GM21576 (cell line): ENCODE data around the gene WHAMM.
"Not testable (repeated sequence)": the region's sequence is repeated elsewhere in the genome, so short reads cannot be mapped to it uniquely, and the experiment has no call there.

Experiments
- ATAC-seq: cut with Tn5 transposase; IDR thresholded peaks from one replicate; pipeline ENCODE4 v1.9.1; 2021; ENCODE audit warnings: mild to moderate bottlenecking, moderate library complexity; ENCODE audit not compliant: unreplicated experiment

Gene WHAMM

DNA sequence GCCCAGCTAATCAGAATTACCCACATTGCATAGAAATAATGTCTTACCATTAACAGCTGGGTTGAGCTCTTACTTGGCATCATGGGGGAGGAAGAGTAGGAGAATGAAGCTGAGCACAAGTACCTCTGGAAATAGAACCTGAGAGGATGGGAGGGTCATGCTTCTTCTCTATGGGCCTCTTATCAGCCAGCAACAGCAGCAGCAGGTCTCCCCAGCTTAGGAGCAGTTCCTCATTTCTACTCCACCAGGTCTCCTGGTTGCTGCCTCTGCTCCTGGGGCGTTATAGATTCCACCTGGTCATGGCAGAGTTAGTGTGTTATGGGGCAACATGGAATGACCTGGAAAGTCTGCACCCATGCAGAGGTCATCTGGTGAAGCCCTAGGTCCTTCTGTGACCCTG lies 6.9 kb upstream of the WHAMM start:
- ATAC-seq, result no peak

DNA sequence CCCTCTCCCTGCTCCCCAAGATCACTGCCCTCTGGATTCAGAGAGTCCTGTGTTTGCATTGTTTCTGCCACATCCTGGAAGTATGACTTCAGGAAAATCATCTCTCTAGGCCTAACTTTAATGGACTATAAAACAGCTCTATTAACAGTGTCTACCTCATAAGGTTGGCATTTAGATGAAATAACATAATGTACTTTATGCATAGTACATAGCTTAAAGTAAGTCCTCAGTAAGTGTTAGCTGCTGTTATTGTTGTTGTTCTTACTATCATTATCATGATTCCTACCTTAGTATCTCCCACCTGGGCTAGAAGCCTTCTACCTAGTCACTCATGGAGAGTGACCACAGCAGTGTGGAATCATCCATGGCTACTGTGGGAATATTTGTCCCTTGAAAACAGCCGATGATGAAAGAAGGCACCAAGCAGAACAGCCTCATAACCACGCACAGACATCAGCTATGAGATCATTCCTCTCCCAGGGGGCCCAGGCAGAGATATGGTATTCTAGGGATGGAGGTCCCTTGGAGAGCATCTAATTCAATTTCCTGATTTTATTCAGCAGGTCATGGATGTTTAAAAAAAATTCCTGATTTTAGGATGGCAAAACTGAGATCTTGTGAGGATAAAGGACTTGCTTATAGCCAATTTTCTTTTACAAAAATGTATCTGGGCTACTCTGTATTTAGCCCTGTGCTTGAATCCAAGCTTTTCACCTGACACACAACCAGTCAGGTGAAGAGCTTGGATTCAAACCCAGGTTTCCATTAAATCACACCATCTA lies 5.4 kb upstream of the WHAMM start:
- no peak for ATAC-seq

DNA sequence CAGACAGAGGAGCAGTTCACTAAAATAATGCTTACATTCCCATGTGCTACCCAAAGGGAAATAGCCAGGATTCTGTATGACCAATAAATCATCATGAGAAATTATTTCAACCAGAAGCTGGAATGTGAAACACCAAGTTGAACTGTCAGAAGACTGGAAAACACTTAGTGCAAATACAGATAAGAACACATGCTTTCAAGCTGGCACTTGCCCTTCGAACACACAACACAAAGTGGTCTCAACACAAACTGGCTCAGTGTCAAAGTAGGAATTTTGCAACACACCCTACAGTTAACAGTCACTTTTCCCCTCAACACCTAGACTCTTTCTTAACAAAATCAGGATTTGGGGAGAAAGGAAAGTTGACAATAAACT lies 4.9 kb upstream of the WHAMM start:
- no peak for ATAC-seq

DNA sequence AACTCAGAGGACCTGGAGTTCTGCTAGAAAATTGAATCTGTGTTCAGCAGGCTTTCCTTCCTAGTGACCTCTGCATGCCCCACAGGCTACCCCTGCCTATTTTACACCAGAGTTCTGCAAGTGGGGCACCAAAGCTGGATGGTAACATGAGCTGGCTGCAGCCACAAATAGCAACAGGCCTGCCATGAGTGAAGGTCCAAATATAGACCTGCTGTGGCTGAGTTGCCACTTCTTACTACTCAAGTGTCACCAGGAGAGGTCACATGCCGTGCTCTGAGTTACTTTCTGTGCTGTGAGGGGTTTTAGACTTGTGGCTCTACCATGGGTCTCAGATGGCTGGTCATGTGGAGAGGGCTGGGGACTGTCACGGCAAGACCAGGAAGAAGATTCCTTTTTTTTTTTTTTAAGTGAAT lies 3.4 kb upstream of the WHAMM start, which contains the start of gene FSD2:
Gene FSD2 (minus strand): TSS at position 76 of the 413 bp plus-strand sequence. CDS start 18,679 bp downstream, outside the sequence.
- peak; percentile 59 for ATAC-seq

DNA sequence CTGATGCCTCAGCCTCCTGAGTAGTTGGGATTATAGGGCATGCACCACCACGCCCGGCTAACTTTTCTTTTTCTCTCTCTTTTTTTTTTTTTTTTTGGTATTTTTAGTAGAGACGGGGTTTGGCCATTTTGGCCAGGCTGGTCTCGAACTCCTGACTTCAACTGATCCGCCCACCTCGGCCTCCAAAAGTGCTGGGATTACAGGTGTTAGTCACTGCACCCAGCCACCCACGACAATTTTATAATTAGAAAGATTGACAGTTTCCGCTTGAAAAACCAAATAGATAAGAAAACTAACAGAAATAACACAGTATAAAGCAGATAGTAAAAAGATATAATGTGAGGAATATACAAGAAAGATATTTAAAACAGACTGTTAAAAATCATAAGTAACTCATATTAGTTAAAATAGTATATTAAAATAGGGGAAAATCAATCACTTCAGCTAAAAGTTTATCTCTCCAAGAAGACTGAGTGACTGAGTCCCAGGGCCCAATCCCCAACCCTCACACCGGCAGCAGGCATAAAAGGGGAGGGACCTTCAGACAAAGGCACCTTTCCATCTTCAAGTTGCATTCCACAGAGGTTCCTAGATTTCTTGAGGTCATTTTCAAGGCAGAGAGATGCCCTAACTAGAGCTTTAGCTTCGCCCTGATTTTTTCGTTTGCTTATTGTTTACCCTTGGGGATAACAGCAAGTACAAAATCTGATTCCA lies 1.4 kb upstream of the WHAMM start:
- ATAC-seq, result no peak

DNA sequence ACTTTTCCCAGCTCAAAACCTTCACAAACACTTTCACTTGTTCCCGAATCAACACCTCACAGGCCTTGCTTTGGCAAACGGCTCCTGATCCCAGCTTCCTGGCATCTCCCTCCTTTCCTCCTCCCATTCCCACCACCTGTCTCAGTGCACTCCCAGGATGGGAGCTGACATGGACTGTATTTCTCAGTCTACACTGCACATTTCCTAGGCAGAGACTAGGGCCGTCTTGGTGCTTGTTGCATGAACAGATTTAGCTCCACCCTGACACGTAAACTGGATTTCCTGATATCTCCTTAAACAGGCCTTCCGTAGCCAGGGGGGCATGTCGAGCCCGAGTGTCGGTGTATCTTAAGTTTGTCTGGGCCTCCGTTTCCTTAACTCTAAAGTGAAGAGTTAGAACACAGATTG lies 790 bp upstream of the WHAMM start:
- no peak for ATAC-seq

DNA sequence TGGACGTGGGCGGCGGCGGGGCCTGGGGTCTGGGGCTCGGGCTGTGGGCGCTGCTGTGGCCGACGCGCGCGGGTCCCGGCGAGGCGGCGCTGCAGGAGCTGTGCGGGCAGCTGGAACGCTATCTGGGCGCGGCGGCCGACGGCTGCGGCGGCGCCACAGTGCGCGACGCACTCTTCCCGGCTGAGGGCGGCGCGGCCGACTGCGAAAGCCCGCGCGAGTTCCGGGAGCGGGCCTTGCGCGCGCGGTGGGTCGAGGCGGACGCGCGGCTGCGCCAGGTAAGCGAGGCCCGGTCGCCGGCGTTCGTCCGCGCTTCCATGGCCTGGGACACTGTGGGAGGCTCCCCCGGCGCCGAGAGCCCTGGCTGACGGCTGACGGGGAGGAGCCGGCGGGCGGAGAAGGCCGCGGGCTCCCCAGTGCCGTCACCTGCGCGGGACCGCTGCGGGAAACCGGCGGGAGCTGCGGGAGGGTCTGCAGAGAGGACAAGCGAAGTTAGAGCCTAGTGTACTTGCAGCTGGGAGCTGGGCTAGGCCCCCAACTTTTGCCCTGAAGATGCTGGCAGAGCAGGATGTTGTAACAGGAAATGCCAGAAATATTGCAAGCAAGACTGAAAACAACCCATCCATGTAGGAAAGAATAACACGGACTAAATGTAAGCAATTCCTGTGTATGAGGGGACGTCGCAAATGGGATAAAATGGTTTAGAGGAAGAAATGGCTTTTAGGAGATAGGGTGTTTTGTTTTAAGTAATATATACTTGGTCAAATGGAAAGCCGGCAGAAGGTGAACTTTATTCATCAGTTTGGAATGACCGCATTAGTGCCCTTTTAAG lies 847 bp downstream of the WHAMM start:
- ATAC-seq, result peak; percentile 4

DNA sequence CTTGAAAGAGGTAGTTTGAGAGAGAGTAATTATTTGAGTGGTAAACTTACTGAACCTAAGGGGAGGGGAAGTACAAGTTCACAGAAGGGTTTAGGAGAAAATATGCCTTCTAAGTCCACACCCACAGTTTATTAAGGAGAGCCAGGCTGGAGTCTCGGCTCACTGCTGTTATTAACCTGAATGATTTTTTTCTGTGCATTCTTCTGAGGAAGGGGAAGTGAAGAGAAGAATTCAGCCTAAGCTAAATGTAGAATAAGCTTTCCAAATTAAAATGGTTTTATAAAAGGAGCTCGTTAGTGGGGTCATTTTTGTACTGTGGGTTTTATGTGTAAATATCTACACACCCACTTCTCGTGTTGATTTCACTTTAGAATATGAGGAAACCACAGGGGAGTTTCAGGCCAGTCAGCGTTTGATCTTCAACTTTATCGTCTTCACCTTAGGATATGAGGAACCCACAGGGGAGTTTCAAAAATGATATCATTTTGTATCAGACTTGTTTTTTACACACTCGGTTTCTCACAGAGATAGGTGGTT lies 1.5 kb downstream of the WHAMM start:
- no peak for ATAC-seq

DNA sequence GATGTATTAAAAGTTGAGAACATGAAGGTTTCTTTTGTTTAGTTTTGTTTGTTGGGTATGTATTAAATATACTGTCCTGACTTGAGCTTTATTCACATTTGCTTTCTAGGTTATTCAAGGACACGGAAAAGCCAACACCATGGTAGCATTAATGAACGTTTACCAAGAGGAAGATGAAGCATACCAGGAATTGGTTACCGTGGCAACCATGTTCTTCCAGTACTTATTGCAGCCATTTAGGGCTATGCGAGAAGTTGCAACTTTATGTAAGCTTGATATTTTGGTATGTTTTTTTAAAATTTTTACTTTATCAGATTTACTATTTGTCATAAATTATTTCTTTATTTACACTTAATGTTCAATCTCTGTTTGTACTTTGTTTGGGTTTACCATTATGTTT lies 3.6 kb downstream of the WHAMM start:
- no peak for ATAC-seq

DNA sequence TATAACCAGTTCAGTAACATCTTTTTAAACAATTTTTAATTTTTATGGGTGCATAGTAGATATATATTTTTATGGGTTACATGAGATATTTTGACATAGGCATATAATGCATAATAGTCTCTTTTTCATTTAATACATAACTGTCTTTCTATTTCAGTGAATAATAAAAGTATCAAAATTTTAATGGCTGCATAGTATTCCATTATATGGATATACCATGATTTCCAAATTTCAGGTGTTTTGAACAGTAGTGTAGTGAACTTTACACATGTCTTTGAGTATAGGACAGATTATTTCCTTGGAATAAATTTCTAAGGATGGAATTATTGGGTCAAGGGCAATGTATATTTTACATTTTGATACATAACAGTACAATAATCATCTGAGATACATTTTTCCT lies 10.7 kb downstream of the WHAMM start:
- no peak for ATAC-seq

DNA sequence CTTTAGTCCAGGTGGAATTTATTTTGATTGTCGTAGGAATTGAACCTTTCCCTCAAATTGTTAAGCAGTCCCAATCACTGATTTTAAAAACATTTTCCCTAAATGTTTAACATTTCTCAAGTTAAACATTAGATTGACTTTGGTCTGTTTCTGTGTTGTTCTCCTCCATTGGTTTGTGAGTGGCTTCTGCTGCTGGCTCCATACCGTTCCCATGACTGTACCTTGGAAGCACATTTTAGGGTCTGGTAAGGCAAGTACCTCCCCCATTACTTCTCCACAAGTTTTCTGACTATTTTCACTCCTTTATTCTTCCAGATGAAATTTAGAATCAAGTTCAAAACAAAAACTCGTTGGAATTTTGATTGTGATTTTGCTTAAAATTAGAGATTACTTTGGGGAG lies 12.0 kb downstream of the WHAMM start:
- ATAC-seq, result not testable (repeated sequence)

DNA sequence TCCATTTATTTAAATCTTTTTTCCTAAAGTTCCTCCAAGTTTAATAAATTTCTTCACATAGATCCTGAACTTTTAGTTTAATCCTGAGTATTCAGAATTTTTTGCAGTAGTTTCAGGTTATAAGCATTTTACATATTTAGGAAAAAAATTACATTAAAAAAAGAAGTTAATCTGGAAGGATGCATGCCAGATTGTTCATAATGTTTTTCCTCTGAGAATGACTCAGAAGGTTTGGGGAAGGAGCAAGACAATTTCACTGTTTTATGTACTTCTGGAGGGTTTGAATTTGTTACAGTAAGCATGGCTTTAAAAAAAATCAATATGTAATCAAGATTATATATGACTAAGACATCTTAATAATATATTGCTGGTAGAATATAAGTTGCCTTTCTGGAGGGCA lies 12.4 kb downstream of the WHAMM start:
- not testable (repeated sequence) for ATAC-seq

DNA sequence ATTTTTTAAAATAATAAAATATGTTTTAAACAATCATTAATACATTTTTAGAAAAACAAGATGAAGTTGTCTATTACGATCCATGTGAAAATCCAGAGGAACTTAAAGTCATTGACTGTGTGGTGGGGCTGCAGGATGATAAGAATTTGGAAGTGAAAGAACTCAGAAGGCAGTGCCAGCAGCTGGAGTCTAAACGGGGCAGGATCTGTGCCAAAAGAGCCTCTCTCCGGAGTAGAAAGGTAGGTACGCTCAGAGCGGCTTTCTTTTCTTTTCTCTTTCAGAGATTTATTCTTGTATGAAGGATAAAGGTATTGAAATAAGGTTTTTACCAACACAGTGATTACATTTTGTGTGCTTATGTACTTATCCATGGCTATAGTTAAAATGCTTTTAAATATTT lies 13.6 kb downstream of the WHAMM start:
- no peak for ATAC-seq

DNA sequence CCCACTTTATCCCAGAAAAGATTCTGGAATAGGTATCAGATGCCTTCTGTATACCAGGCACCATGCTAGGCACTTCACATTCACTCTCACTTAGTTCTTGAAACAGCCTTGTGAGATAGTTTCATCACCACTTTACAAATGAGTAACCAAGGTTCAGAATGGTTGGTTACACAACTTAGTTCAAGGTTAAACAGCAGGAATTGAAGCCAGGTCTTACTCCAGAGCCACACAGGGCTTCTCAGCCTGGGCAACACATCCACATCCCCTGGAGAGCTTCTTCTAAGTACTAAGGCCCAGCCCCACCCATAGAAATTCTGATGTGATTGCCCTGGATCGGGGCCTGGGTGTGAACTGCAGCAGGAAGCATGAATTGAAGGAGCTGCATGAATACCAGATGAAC lies 18.6 kb downstream of the WHAMM start:
- ATAC-seq, result no peak

DNA sequence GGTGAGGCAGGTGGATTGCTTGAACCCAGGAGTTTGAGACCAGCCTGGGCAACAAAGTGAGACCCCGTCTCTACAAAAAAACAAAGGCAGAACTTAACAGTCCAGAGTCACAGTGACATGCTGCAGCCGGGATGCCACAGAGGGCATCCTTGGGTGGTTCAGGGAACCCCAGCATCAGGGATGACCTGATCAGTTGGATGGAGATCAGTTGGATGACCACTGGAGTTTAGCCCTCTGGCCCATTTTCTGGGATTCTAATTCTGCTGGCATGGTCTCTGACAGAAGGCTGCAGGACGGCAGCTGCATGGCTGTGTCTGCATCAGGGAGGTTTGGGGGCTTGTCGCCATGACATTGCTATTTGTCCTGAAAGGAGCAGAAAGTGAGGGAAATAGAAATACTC lies 19.8 kb downstream of the WHAMM start:
- no peak for ATAC-seq

DNA sequence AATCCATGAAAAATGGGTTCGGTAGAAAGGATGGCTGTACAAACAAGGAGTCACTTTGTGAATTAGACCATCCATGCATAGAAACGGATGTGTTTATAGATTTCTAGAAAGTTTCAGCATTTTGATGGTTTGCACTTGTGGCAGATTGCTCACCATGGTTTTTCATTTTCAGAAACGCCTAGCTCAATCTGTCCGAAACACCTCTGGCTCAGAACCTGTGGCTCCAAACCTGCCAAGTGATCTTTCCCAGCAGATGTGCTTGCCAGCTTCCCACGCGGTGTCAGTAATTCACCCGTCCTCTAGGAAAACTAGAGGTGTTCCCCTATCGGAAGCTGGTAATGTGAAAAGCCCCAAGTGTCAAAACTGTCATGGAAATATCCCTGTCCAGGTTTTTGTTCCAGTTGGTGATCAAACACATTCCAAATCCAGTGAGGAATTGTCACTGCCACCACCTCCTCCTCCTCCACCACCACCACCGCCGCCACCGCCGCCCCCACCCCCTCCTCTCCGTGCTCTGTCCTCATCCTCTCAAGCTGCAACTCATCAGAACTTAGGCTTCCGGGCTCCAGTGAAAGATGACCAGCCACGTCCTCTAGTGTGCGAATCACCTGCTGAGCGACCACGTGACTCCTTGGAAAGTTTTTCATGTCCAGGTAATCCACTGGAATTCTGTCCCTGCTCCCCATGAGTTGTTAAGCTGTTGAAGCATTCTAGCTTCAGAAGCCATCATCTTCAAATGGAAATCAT lies 21.2 kb downstream of the WHAMM start:
- no peak for ATAC-seq

DNA sequence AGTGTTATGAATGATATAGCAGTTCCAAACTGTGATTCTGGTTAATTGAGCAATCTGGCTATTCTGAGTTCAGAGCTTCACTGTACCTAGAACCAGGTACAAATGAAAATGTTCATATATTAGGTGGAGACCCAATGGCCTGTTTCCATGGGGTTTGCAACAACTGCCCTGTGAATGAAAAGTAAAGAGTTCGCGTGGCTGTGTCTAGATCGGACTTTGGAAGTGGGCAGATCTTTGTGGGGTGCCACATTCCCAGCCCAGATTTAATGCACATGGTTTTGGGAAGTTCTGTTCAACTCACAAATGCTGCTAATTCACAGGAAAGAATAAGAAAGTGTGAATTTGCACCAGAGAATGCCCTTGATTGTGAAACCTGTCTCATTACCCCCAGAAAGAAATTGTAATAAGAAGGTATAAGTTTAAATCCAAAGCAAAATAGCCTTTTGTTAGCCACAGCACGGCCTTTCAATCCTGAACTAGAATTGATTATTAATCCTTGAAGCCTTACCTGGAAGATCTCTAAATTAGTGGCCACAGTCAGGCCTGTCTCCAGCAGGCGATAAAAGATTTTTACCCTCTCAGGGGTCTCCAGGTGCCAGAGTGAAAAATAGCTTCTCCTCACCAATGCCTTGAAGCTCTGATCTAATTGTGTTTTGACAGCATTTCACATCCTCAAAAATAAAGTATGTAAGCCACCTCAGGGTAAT lies 22.6 kb downstream of the WHAMM start:
- no peak for ATAC-seq

DNA sequence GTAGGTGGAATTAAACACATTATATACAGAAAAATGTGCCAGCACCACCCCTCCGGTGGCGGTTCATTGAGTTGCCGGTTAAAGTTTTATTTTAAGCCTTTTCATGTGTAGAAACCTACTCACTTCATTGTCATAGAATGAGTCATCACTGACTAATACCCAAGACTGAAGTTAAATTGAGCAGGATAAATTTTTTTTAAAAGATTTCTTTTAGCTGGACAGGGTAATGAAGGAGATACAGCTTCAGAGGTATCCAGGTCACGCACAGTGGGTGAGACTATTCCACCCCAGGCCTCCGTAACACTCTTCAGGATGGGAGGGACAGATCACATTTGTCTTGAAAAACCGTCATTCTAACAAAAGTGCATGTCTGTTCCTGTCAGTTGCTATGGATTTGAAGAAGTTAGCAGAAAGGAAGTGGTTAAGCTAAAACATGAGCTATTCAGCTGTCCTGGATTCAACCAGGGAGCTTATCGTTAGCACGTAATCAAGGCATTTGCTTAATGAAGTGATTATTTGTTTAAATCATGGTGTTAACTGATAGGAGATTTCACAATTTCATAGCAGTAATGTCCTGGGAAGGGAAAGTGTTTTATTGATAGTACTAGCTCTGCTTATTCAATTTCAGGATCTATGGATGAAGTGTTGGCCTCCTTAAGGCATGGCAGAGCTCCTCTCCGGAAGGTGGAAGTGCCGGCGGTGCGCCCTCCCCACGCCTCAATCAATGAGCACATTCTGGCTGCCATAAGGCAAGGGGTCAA lies 23.4 kb downstream of the WHAMM start:
- ATAC-seq, result peak; percentile 84

DNA sequence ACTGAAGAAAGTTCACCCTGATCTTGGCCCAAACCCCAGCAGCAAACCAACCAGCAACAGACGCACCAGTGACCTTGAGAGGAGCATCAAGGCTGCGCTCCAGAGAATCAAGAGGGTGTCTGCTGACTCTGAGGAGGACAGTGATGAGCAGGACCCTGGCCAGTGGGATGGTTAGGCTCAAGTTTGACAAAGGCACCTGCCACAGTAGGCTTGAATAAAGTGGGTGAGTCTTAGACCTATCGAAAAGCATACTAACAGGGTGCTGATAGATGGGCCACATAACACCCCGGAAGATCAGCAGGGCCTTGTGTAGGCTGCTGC lies 23.9 kb downstream of the WHAMM start:
- ATAC-seq, result no peak
